COR-L47 (cell line): ENCODE data around the gene DNAJC30.

ENCODE experiments used
- DNase-seq: peaks from one replicate; lab custom pipeline; 2025; lab: John Stamatoyannopoulos, UW

DNAJC30 gene

DNA sequence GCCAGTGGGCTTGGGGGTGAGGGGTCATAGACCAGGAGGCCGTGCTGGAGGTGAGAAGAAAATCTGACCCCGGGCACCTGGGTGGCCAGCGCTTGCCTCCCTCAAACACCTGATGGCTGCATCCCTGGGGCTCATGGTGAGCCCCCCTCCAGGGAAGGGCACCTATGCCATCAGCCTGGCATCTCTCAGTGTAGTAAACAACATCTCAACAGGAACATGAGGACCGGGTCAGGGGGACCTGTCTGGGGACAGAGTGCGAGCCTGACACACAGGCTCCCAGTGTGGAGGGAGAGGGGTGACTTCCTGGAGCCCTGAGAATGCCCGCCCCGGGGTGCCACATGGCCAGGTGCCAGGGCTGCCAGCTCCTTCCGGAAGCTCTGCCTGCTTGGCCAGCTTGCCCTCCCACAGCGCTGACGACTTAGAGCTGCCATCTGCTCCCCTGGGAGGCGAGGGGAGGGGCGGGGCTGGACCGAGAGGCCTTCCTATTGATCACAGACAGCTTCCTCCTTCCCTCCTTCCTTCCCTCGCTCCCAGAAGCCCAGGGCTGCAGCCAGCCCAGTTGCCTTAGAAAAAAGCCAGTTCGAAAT lies 23.9 kb upstream of the DNAJC30 start:
- DNase-seq: peak; percentile 96

DNA sequence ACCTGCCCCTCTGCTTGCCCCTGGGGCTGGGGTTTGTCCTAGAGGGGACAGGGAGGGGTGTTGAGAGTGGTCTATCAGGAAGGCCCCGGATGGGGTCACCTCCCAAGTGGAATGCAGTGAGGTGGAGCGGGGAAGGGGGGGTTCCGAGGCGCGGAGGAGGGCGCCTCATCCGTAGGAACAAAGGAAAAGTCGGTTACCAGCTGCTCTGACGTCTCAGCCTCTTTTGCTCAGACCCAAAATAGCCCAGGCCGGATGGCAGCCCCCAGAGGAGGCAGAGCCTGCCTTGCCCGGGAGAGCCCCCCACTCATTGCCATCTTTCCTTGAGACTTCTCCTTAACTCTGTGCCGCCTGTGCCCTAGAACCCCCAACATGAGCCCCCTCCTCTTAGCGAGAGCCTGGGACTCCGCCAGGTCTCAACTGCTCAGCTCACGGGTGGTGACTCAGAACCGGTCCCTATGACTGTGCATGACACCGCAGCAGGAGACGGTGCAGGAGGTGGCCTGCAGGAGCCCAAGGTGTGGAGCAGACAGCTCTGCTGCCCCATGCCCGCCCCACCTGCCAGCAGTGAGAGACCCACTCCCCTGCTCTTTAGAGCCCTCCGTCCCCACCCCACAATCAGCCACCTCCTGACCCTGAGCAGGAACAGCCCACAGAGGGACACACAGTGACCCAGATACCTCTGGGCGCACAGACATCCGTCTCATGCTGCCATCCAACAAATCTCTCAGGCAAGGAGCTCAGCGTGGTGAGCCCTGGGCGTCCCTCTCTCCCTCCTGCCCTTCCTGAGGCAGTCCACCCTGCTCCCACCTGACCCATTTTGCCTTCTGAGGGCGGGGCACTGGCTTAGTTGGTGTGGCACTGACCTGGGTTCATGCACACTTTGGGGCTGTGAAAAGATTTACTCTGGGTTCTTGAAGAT lies 23.1 kb upstream of the DNAJC30 start:
- DNase-seq: peak; percentile 23

DNA sequence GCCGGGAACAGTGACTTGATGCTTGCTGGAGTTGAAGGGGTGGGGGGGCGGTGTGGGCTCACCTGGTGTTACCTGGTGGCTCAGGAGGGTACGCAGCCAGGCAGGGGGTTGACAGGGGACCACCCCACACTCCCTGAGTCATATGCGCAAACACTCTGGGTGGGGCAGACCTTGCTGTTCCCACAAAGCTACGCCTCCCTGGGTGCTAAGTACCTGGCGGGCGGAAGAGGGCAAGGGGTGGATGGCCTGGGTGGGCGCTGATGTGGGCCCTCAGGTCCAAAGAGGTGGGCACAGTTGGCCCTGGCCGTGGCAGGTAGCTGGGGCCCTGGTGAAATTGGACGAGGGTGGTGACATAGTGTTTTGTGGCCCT lies 22.3 kb upstream of the DNAJC30 start:
- DNase-seq: no peak

DNA sequence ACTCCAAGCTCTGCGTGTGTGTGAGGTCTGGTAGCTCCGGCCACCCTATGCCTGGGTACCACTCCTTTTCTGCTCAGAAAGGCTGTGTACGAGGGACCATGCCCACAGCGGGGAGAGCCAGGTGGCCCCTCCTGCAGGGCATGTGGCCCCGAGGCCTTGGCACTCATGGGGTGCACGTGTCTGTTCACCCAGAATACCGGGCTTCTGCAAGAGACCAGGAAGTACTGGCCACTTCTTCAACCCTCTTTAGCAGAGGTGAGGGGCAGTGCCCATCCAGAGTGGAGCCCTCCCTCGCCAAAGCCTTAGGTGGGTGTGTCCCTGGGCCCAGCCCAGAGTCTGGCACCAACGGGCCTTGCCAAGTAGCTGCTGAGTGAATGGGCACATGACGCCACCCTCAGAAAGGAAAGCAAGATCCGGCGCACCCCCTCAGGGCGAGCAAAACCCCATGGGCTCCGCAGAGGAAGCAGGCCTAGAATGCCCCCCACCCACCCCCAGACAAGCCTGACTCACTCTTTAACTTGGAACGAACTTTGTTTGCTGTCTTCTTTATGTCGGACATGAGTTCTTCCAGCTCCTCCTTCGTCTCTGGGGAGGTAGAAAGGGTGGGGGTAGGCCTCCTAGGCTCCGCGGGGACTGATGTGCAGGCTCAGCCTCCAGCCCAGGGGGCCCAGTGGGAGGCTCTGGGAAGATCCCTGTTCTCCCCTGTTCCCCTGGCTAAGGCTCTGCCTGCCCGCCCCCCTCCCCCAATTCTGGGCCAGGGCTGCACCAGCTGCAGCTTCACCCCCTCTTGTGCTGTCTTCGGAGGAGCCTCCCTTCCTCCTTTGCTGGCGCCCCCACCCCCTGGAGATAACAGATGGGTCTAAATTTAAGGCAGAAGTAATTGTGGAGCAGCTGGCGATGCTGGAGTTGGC lies 21.6 kb upstream of the DNAJC30 start:
- DNase-seq: peak; percentile 81

DNA sequence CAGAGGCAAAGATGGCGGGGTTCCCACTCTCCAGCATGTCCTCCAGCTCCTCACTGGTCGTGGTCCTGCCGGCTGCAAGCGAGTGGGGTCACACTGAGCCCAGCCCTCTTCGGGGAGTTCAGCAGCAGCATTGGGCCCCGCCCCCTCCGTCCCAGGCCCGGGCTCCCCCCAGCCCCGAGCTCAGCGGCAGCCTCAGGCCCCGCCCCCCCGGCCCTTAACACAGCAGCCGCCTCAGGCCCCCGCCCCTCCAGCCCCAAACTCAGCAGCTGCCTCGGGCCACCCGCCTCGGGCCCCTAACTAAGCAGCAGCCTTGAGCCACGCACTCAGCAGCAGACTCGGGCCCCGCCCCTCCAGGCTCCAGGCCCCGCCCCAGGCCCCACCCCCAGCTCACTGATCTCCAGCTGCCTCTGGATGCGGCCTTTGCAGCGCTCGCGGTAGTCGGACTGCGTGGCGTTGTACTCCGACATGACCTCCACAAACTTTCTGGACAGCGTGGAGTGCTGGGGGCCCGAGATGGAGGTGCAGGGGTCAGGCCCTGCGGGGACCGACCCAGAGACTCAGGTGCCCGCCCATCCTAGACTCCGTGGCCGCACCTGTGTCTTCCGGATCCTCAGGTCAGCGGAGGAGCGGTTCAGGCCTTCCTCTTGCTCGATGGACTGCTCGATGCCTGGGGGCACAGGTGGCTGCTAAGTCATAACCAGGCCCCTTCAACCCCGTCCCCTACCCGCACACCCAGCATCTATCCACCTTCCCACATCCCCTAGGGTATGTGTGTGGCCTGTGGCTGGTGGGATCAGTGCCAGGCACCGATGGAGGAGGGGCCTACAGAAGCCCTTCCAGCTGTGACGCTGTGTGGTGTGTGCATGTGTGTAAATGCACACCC lies 20.7 kb upstream of the DNAJC30 start:
- no peak for DNase-seq

DNA sequence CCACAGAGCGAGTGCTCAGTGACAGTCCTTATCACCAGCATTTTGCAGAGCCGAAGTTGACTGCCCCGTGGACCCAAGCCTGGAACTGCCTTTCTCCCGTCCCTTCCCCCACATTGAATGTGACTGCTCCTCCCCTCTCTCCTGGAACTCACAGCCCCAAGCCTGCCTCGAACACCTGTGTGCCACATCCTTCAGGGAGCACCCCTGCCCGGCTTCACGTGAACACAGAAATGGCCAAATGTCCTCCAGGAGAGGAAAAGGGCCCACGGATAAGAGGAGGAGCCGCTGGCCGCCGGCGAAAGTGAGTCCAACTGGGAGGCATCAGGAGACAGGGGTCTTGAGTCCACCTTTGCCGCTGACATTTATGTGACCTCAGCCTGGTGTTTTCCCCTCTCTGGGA lies 20.0 kb upstream of the DNAJC30 start:
- DNase-seq: no peak

DNA sequence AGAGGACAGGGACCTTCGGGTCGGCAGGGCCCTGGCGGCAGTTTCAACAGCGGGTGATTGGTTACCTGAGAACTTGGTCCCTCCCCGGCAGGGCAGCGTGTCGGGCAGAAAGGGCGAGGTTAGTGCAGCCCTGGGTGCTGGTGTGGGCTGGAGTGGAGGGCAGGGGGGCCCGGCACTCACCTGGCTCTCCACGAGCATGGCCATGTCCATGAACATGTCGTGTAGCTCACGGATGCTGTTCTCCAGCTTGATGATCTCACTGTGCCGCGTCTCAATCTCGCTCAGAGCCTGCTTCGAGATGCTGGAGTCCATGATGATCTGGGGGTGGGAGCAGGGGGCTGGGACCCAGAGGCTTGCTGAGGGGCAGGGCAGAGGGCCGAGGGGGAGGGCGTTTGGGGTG lies 19.4 kb upstream of the DNAJC30 start:
- DNase-seq: no peak

DNA sequence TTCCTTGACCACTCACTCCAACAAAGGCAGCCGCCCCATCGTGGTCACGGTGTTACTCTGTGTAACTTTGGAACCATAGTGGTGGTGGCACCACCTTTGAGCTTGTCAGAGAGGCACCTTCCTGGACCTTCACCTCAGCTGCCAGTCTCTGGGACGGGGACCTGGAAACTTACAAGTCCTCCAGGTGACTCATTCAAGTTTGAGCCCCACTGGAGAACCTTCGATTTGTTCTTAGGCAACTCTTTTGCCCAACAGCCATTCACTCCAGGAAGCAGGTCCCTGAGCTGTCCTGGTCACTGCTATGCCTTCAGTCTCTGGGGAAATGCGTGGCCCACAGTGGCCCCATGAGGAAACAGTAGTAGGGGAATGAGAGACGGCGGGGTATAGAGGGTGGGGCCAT lies 19.0 kb upstream of the DNAJC30 start:
- DNase-seq: no peak

DNA sequence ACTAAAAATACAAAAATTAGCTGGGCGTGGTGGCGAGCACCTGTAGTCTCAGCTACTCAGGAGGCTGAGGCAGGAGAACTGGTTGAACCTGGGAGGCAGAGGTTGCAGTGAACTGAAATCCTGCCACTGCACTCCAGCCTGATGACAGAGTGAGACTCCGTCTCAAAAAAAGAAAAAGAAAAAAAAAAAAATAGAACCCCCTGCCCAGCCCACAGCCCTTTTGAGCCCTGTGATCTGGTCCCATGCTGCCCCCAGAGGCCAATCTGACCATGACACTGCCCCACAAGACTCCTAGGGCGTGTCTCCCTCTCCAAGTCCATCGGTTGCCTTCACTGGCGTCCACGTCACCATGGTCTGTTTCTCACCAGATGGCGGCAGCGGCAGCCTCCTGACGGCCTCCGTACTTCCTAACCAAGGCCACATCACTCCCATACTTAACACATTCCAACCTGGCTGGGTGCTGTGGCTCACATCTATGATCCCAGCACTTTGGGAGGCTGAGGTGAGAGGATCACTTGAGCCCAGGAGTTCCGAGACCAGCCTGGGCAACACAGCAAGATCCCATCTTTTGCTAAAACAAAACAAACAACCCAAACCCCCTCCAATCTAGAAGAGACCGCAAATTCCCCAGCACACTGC lies 18.2 kb upstream of the DNAJC30 start:
- no peak for DNase-seq

DNA sequence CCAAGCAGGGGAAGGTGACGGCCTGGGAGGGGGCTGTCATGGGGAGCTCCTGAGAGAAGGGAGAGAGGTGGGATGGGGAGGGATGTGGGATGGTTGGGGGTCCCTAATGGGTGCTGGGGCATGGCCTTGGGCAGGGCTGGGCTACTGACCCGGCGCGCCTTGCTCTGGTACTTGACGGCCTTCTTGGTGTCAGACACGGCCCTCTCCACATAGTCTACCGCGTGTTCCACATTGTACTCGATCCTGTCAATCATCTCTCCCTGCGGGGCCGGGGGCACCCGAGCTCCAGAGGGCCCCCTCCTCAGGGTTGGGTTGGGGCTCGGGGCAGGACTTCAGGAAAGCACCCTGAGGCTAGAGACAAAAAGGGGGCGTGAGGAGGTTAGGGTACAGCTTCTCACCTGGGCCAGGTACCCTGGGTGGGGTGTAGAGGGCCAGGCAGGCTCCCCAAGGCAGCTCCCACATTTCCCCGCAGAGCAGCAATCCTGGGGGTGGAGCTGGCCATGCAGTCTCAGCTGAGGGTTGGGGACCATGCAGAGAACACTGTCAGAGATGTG lies 17.4 kb upstream of the DNAJC30 start:
- no peak for DNase-seq

DNA sequence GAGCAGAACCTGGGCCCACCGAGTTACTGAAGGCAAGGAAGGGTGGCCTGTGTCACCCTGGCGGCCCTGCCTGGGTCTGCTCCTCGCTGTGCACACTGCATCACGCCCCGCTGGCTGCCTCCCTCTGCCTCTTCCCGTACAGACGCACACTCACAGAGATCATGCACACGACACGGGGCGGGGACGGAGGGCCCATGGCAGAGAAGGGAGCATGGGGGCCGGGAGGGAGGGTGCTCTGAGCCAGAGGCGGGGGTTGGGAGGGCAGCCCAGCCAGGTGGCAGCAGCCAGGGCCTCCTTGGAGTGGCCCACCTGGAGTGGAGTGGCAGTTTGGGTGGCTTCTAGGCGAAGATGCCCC lies 16.8 kb upstream of the DNAJC30 start:
- DNase-seq: no peak

DNA sequence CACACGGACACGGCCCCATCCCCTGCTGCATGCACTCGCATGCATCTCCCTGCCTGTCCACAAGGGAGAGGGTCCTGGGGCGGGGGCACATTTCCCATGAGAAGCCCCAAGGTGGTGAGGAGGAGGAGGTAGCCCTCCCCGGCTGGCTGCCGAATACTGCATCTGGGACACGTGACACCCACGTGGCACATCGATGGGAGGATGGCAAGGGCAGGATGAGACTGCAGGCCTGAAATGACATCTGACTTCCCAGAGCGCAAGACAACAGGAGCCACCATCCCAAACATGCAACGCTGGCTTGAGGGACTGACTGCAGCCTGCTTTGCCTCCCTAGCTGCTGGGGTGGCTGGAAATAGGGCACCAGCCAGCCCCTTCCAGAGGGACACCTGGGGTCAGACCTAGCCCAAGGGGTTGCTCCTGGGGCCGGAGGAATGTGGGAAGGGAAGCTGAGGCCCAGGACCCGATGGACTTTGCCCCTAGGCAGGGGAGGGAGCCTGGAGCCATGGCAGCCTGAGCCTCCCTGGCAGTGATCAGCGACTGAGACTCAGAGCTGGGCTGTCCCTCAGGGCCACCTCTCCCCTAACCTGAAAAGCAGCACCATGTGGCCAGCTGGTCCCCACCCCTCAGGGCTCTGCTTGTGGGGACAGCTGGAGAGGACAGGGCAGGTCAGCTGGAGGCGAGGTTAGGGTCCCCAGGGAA lies 16.3 kb upstream of the DNAJC30 start:
- DNase-seq: no peak

DNA sequence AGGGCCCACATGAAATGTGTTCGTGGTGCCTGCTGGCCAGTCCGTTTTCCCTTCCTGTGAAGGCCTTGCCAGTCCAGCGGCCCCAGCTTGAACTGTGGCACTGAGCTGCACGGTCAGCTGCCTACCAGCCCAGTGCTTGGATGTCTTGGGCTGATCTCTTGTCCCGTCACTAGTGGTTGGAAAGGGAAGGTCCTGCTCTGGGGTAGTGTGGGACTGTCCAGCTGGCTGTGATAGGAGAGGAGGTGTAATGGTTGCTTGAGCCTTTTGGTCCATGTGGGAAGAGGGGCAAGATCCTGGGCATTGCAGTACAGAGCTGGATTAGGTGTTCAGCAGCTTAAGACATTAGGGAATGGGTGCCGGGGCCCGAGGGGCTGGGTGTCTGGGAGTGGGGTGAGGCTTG lies 15.2 kb upstream of the DNAJC30 start:
- no peak for DNase-seq

DNA sequence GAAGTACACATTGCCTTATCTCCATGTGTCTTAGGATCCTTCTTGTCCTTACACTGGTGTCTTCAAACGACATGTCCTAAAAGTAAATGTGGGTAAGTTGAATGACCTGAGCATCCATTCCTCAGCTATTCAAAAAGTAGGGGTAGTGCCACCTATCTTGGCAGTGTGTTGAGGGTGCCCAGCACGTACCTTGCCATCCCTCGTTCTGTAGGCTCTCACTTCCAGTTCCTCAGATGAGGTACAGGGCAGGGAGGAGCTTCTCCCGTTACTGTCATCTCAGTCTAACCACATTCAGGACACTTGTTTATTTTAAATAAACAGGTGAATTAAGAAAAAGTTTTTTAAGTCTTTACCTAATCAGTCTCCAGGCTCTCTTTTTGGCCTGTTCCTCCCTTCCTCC lies 13.1 kb upstream of the DNAJC30 start:
- no peak for DNase-seq

DNA sequence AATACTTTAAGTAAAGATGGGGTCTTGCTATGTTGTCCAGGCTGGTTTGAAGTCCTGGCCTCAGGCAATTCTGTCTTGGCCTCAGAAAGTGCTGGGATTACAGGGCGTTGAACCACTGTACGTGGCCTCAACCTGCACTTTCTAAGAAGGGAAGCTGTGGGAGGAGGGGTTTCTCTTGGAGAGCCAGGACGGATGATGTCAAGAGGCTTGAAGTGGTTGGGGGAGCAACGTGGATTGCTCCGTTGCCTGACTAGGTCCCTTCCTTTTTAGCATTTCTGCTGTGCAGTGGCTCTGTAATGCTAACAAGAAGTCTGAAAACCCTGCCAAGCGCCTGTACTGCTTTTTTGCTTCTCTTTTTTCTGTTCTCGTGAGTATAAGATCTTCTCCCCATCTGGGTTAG lies 7.4 kb upstream of the DNAJC30 start:
- DNase-seq: no peak

DNA sequence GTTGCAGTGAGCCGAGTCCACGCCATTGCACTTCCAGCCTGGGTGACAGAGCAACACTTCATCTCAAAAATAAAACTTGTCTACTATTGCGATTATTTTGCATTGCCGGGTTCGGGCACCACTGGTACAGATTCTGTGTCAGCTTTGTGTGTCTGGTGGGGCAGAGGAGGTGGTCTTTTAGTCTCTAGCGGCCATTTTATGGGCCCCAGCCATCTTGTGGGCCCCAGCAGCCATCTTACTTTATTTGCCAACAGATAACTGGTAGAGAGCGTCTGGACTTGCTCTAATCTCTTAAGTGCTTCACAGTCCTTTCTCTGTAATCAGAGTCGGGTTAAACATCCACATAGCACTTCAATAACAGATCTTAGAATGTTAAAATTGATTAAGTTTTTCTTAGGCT lies 5.0 kb upstream of the DNAJC30 start:
- DNase-seq: no peak

DNA sequence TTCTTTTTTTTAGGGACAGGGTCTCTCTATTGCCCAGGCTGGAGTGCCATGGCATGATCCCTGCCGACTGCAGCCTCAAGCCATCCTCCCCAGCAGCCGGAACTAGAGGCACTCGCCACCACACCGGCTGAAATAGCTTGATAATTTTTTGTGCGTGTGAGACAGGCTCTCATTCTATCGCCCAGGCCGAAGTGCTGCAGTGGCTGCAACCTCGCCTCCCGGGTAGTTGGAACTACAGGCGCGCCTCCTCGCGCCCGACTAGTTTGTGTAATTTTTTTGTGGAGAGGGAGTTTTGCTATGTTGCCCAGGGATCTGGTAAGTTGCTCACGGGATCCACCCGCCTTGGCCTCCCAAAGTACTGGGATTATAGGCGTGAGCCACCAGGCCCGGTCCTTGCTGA lies 2.1 kb upstream of the DNAJC30 start:
- no peak for DNase-seq

DNA sequence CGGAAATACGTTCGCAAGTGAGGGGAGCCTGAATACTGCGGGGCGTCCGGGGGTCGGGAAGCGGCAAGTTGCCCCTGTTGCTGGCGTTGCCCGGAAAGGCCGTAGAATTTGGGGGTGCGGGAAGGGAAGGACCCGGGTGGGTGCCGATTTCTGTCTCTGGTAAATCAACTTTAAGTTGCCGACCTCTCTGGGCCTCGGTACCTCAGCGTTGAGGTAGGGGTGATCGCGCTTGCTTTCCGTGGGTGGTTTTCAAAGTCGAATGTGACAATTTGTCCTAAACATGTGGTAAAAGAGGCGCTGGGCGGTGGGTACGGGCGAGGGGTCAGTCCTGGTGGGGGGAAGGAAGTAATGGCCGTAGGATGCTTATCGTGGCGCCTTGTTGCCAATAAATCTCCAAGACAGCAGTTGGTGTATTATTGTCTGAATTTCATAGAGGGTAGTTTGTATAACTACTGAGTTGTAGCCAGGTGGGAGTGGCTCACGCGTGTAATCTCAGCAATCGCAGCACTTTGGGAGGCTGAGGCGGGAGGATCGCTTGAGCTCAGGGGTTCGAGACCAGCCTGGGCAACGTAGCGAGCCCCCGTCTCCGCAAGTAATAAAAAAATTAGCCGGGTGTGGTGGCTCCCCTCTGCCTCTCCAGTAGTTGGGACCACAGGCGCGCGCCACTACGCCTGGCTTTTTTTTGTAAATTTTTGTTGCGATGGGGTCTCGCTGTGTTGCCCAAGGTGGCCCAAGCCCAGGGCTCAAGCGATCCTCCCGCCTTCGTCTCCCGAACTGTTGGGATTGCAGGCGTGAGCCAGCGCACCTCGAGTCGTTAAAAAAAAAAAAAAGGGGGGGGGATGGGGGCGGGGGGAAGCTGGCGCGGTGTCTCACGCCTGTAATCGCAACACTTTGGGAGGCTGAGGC lies 788 bp upstream of the DNAJC30 start:
- no peak for DNase-seq

DNA sequence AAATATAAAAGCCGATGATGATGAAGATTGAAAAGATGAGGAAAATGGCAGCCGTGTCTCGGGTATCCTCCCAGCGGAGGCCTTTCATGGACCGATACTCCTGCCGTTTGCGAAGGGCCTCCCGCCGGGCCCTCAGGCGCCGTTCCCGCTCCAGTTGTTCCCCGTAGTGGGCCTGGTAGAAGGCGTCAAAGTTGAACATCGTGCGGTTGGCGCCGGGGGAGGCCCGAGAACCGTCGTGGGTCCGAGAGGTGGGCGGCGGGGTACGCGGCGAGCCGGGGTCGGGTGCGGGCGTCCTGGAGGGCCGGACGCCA lies 553 bp downstream of the DNAJC30 start:
- no peak for DNase-seq

DNA sequence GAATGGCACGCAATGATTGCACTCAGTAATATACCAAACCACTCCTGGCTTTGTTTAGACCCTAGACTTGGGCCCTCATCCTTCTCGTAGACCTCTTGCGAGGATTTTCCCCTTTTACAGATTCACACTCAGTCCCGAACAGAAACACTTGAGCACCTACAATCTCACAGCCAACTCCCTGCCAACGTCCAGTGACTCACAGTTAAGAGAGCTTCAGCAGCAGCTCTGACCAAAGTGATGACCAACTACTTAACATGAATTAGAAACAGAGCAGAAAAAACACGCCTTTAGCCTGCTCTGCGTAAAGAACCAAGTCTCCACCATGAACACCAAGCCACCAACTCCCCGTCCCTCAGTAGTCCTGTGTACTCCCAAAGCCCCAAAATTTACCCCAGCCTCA lies 2.2 kb downstream of the DNAJC30 start:
- no peak for DNase-seq
